K562 (cell line): ENCODE results near the gene S100A10. TPM values are rescaled to one million over a fixed set of nuclear protein-coding genes. Genes with fewer than 3 reads are reported as not detected.
A peak's percentile ranks its signal among the peaks of the same experiment; 100 is the strongest.

Experiments
- ATAC-seq: fragments of 200-7000 bp; cut with Tn5 transposase; 3 replicates; pipeline ENCODE4 v1.9.1; 2020; ENCODE audit warnings: moderate library complexity
- BruUV-seq: library from RNA; stranded (reverse); fragments of 400-500 nt; replicated peaks from 2 replicates; lab custom pipeline; 2021; lab: Mats Ljungman, UMichigan
- CTCF ChIA-PET: fragments of 300-600 bp; formaldehyde crosslinking; extraction: SDS; loops from one replicate; lab custom pipeline; 2021; ENCODE audit warnings: low intra/inter-chr PET ratio; lab: Yijun Ruan, JAX
- POLR2A ChIA-PET: fragments of 300-600, 350-650 bp; sonication (Branson Sonifier 250); formaldehyde crosslinking; extraction: SDS; loops from one replicate; lab custom pipeline; 2021; ENCODE audit warnings: antibody characterized with exemption, inconsistent platforms; lab: Yijun Ruan, JAX
- DNase-seq, 4 experiments: peaks; one replicate each; pipeline versions ENCODE4 v3.0.0 to v3.0.0-alpha.2; 2011 to 2018; ENCODE audit warnings: low spot score in 3 of 4, mixed read lengths in 3 of 4; ENCODE audit errors: extremely low read depth in 1 of 4
- FAIRE-seq: peaks from 2 replicates; lab custom pipeline; 2011; peaks lifted over from hg19 to GRCh38; lab: Jason Lieb, UNC
- H2AFZ ChIP-seq: 2 replicates; pipeline ENCODE4 v1.6.0; 2011; ENCODE audit warnings: low read depth, low read length, control low read depth, inconsistent platforms
- H3K27ac ChIP-seq: fragments of 200-600 bp; 3 replicates; pipeline ENCODE4 v1.8.0; 2011; ENCODE audit warnings: low read depth, mild to moderate bottlenecking, control low read depth, inconsistent platforms, low read length, moderate library complexity, mixed read lengths; ENCODE audit errors: extremely low read depth
- H3K27me3 ChIP-seq, 2 experiments: fragments of 300-600 bp in 1 of 2; 2 replicates in 1 of 2; 3 replicates in 1 of 2; pipeline versions ENCODE4 v1.6.0 to v1.8.0; 2011; ENCODE audit warnings: inconsistent platforms in 2 of 2, low read length in 2 of 2, mild to moderate bottlenecking in 1 of 2, mixed read lengths in 1 of 2, moderate library complexity in 1 of 2; ENCODE audit not compliant: control insufficient read depth in 2 of 2, insufficient read depth in 2 of 2
- H3K36me3 ChIP-seq: fragments of 300-600 bp; 3 replicates; pipeline ENCODE4 v1.8.0; 2011; ENCODE audit warnings: mild to moderate bottlenecking, low read length, inconsistent platforms; ENCODE audit not compliant: control insufficient read depth, insufficient read depth
- H3K4me1 ChIP-seq, 2 experiments: fragments of 200-600 bp in 1 of 2; replicated peaks in 1 of 2; 2 replicates in 1 of 2; 3 replicates in 1 of 2; pipeline versions ENCODE4 v1.5.1 to v1.8.0; 2011; ENCODE audit warnings: inconsistent platforms in 2 of 2, low read length in 2 of 2, mild to moderate bottlenecking in 1 of 2, mixed read lengths in 1 of 2, moderate library complexity in 1 of 2; ENCODE audit not compliant: control insufficient read depth in 2 of 2, insufficient read depth in 2 of 2
- H3K4me2 ChIP-seq: 2 replicates; pipeline ENCODE4 v1.6.1; 2011; ENCODE audit warnings: low read length, control low read depth, inconsistent platforms, mixed read lengths; ENCODE audit not compliant: insufficient read depth
- H3K4me3 ChIP-seq: fragments of 200-600 bp; sonication (generic), shearing (Covaris generic); 2 replicates; pipeline ENCODE4 v1.5.1; 2016; ENCODE audit warnings: control low read depth, inconsistent platforms
- H3K79me2 ChIP-seq: fragments of 200-600 bp; 3 replicates; pipeline ENCODE4 v1.8.0; 2011; ENCODE audit warnings: low read length, inconsistent platforms; ENCODE audit not compliant: control insufficient read depth, insufficient read depth
- H3K9ac ChIP-seq, 2 experiments: 2 replicates each; pipeline versions ENCODE4 v1.6.0 to v1.6.1; 2011; ENCODE audit warnings: low read depth in 2 of 2, low read length in 2 of 2, control low read depth in 1 of 2, inconsistent platforms in 1 of 2, mild to moderate bottlenecking in 1 of 2, mixed read lengths in 1 of 2; ENCODE audit not compliant: insufficient read depth in 1 of 2
- H3K9me1 ChIP-seq: one replicate; pipeline ENCODE4 v1.6.0; 2011; ENCODE audit warnings: inconsistent platforms, mild to moderate bottlenecking, low read length, moderate library complexity; ENCODE audit not compliant: control insufficient read depth, insufficient read depth
- H3K9me3 ChIP-seq: replicated peaks from 2 replicates; pipeline ENCODE4 v1.5.1; 2011; ENCODE audit warnings: low read depth, low read length, inconsistent platforms; ENCODE audit not compliant: control insufficient read depth, insufficient read depth
- H4K20me1 ChIP-seq: replicated peaks from 2 replicates; pipeline ENCODE4 v1.6.1; 2011; ENCODE audit warnings: low read length, inconsistent platforms, mixed read lengths; ENCODE audit not compliant: control insufficient read depth, insufficient read depth
- BMI1 ChIP-seq: fragments of 150-350 bp; IDR thresholded peaks from 2 replicates; pipeline ENCODE4 v1.6.1; 2014; ENCODE audit warnings: low read length
- CEBPZ ChIP-seq: fragments of 150-350 bp; IDR thresholded peaks from 2 replicates; pipeline ENCODE4 v1.6.1; 2014; ENCODE audit warnings: low read depth, mild to moderate bottlenecking, low read length, borderline replicate concordance
- CTBP1 ChIP-seq: fragments of 450-650 bp; IDR thresholded peaks from 2 replicates; pipeline ENCODE4 v1.6.1; 2016; ENCODE audit warnings: borderline replicate concordance
- HSF4 ChIP-seq: fragments of 250-450 bp; sonication (Bioruptor Pico); IDR thresholded peaks from 2 replicates; pipeline ENCODE4 v2.1.2; 2022; ENCODE audit warnings: mild to moderate bottlenecking, moderate library complexity, borderline replicate concordance
- MCM3 ChIP-seq: fragments of 450-650 bp; IDR thresholded peaks from 2 replicates; pipeline ENCODE4 v1.6.1; 2016
- MEF2D ChIP-seq: conservative IDR thresholded peaks from 2 replicates; pipeline ENCODE4 v1.6.1; 2016; ENCODE audit warnings: low read depth, missing genetic modification characterization, missing compliant biosample characterization
- MTA3 ChIP-seq: fragments of 450-650 bp; formaldehyde crosslinking; IDR thresholded peaks from 2 replicates; pipeline ENCODE4 v1.6.1; 2017; ENCODE audit warnings: mild to moderate bottlenecking, borderline replicate concordance
- POLR2AphosphoS2 ChIP-seq: IDR thresholded peaks from 2 replicates; pipeline ENCODE4 v1.6.1; 2012; ENCODE audit warnings: low read length, improper control_type of control experiment
- PURB ChIP-seq: sonication (generic); formaldehyde crosslinking; IDR thresholded peaks from 2 replicates; pipeline ENCODE4 v1.9.0; 2021; ENCODE audit warnings: low read depth, mild to moderate bottlenecking, missing genetic modification reagents
- SAFB ChIP-seq: fragments of 200-400 bp; formaldehyde crosslinking; IDR thresholded peaks from 2 replicates; pipeline ENCODE4 v1.6.1; 2017; ENCODE audit warnings: low read depth, low read length, borderline replicate concordance
- STAT5A ChIP-seq: IDR thresholded peaks from 2 replicates; pipeline ENCODE4 v1.6.1; 2012; ENCODE audit warnings: low read length, inconsistent platforms, borderline replicate concordance
- ZBTB8A ChIP-seq: fragments of 450-650 bp; IDR thresholded peaks from 2 replicates; pipeline ENCODE4 v1.6.1; 2018; ENCODE audit warnings: mild to moderate bottlenecking, moderate library complexity; ENCODE audit not compliant: partially characterized antibody
- ZNF311 ChIP-seq: fragments of 250-450 bp; sonication (Bioruptor Pico); IDR thresholded peaks from 2 replicates; pipeline ENCODE4 v1.4.0; 2020; ENCODE audit warnings: mild to moderate bottlenecking, moderate library complexity
- WGBS: fragments of 100-300 bp; shearing (Covaris generic); methylation state at CpG from one replicate; pipeline ENCODE4 v1.1.6; 2016; ENCODE audit warnings: low coverage, mixed read lengths; ENCODE audit not compliant: insufficient coverage; ENCODE audit errors: missing lambda C conversion rate; 5-methylcytosine and 5-hydroxymethylcytosine counted together
- in situ Hi-C: fragments of 300-500 bp; cut with MboI; formaldehyde crosslinking; loops from 4 replicates; pipeline ENCODE4 v1.15.0; 2018; ENCODE audit warnings: inconsistent platforms, mixed read lengths
- intact Hi-C: fragments of 100-400 bp; cut with micrococcal nuclease; formaldehyde crosslinking; loops from 2 replicates; pipeline ENCODE4 v1.14.2; 2022
- polyA plus RNA-seq, 8 experiments: library from polyadenylated mRNA; depleted of rRNA in 4 of 8; stranded (reverse) in 5 of 8; unstranded in 3 of 8; fragments of >200 nt; fragmentation: Nextera tagmentation in 2 of 8; fragmentation: Illumina TruSeq in 1 of 8; extraction: Ambion mirVana in 2 of 8; extraction: Trizol in 1 of 8; gene quantifications; 2 replicates each; pipeline versions ENCODE4 v1.2.1 to v1.2.3, GENCODE V29; 2011 to 2014; ENCODE audit warnings: inconsistent platforms in 1 of 8, missing spikeins in 1 of 8
- total RNA-seq, 7 experiments: library from RNA; depleted of rRNA in 6 of 7; stranded (reverse); fragments of >200 nt in 6 of 7; fragmentation: Illumina TruSeq in 2 of 7; extraction: Trizol in 2 of 7; gene quantifications; 2 replicates each; pipeline versions ENCODE4 v1.2.1 to v1.2.3, GENCODE V29; 2011 to 2021; ENCODE audit warnings: low replicate concordance in 1 of 7
- TF ChIP-seq, protein P1 (sequence below): sonication (generic); formaldehyde crosslinking; IDR thresholded peaks from 2 replicates; pipeline ENCODE4 v1.4.0; 2020; ENCODE audit warnings: mild to moderate bottlenecking, missing genetic modification reagents
- TF ChIP-seq, protein P2 (sequence below): fragments of 450-650 bp; formaldehyde crosslinking; IDR thresholded peaks from 2 replicates; pipeline ENCODE4 v1.4.0; 2020; ENCODE audit warnings: mild to moderate bottlenecking, moderate library complexity

S100A10 gene
- total and polyA plus RNA-seq, 9 of the 15 experiments (the other 6 are each of a cell fraction or from before 2014, with no cell fraction given), result 0.32 to 1.6 (median 0.50) TPM; not detected in 3

- 9% methylated on average over 21 of the region's 21 CpGs for WGBS
- POLR2A ChIA-PET, result interaction anchor here (0.6 to 1.1 kb wide), 2 partner anchors 24 to 42 kb away, joined by 3 read pairs; no protein-coding TSS in a partner anchor
- Histone ChIP-seq H3K79me2 (no peaks in the 10 kb centered on the region), H3K4me1 (peaks cover 15 to 26% of the 10 kb centered on the region in 2 experiments), H3K27me3 (peaks cover 27 to 51% of the 10 kb centered on the region in 2 experiments), H4K20me1 (peaks cover 4% of the 10 kb centered on the region; the same call in 1 of the 2 replicates), H3K4me3 (peak overlapping the region; percentile 18), H3K4me2 (peak overlapping the region; percentile 77), H2AFZ (peak overlapping the region; percentile 72; the same call in 1 of the 2 replicates), H3K27ac (no peak overlapping the region), H3K36me3 (no peaks in the 10 kb centered on the region), H3K9me3 (no peaks in the 10 kb centered on the region), H3K9ac (peak overlapping the region in 1 of 2 experiments; percentile 70; a peak in 2 of 4 replicates), H3K9me1 (no peaks in the 10 kb centered on the region)
- intact Hi-C loops (no loop called here), in situ Hi-C loops (no loop called here)
- BruUV-seq, result no TSS peak
- peak; percentile 89 for ATAC-seq
- peak; percentile 91 for FAIRE-seq
- CTCF ChIA-PET, result interaction anchor here (1.3 kb wide), 1 partner anchor 103 kb away, joined by 4 read pairs; no protein-coding TSS in a partner anchor
- DNase-seq, result peak; percentile 65 to 80 (median 70)
- TF ChIP-seq CTBP1 (peak; percentile 53; the same call in 1 of the 2 replicates), CEBPZ (no peak), ZBTB8A (no peak), SAFB (no peak), BMI1 (peak; percentile 60), PURB (no peak), MTA3 (no peak), STAT5A (no peak), ZNF311 (CRISPR knock-in tag) (no peak), POLR2AphosphoS2 (no peak), MEF2D (no peak), MCM3 (no peak), HSF4 (no peak)
- TF ChIP-seq, protein P1, sequence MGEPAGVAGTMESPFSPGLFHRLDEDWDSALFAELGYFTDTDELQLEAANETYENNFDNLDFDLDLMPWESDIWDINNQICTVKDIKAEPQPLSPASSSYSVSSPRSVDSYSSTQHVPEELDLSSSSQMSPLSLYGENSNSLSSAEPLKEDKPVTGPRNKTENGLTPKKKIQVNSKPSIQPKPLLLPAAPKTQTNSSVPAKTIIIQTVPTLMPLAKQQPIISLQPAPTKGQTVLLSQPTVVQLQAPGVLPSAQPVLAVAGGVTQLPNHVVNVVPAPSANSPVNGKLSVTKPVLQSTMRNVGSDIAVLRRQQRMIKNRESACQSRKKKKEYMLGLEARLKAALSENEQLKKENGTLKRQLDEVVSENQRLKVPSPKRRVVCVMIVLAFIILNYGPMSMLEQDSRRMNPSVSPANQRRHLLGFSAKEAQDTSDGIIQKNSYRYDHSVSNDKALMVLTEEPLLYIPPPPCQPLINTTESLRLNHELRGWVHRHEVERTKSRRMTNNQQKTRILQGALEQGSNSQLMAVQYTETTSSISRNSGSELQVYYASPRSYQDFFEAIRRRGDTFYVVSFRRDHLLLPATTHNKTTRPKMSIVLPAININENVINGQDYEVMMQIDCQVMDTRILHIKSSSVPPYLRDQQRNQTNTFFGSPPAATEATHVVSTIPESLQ, result no peak
- TF ChIP-seq, protein P2, sequence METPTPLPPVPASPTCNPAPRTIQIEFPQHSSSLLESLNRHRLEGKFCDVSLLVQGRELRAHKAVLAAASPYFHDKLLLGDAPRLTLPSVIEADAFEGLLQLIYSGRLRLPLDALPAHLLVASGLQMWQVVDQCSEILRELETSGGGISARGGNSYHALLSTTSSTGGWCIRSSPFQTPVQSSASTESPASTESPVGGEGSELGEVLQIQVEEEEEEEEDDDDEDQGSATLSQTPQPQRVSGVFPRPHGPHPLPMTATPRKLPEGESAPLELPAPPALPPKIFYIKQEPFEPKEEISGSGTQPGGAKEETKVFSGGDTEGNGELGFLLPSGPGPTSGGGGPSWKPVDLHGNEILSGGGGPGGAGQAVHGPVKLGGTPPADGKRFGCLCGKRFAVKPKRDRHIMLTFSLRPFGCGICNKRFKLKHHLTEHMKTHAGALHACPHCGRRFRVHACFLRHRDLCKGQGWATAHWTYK, result no peak
Measured at GRCh38 chr1:151992303-151993083, 1.2 kb downstream of the S100A10 start.
